ENCODE results near the gene KCNAB2.

Gene KCNAB2

GRCh38 chr1:6083385-6083784 lies 37.7 kb downstream of the KCNAB2 start:
- DNase-seq (ENCODE audit: low spot score), result no peak

- no peak for DNase-seq (ENCODE audit: low spot score)
Observed at GRCh38 chr1:6083801-6084446, 38.2 kb downstream of the KCNAB2 start.

DNA sequence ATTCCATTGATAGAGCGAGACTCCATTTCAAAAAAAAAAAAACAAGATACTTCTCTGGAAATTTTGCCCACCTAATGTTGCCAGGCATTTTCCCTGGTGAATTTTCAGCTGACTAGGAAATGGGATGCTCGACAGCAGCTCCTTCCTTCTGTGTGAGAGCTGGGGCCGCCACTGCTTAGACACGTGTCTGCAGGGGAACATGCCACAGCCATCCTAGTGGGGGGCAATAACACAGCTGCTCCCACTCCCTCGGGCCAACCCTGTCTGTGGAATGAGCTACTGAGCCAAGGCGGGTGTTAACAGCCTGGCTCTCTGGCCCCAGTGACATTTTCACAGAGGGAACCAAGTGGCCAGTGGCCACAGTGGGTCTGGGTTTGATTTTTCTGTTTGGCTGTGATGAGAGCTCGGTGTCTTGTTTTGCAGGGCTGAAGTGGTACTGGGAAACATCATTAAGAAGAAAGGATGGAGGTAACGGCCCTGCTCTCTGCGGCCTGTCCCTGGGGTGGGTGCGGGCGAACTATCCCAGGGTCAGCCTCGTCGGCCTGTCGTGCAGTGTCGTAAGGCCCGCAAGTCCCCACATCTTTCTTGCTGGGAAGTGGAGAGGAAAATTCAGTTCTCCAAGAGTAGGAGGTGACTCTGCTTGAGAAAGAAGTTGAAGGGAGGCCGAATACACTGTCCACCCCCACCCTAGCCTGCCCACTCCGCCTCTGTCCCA lies 39.2 kb downstream of the KCNAB2 start:
- no peak for DNase-seq (ENCODE audit: low spot score)

DNA sequence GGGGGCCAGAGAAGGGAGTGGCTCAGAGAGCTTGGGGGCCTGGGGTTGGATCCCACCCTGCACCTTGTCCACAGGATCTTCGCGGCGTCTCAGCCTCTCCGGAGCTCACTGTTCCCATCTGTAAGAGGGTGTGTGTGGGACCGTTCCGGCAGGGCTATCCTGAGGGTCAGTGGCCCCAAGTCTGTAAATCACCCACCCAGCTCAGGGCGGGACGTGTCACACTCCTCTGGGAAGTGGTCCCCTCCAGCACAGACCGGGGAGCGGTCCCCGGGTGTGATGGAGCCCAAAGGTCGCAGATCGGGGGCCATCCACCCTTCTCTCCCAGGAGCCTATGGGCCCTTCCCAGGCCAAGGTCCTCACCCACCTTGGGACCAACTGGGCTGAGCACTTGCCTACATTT lies 40.0 kb downstream of the KCNAB2 start:
- DNase-seq (ENCODE audit: low spot score), result no peak

DNA sequence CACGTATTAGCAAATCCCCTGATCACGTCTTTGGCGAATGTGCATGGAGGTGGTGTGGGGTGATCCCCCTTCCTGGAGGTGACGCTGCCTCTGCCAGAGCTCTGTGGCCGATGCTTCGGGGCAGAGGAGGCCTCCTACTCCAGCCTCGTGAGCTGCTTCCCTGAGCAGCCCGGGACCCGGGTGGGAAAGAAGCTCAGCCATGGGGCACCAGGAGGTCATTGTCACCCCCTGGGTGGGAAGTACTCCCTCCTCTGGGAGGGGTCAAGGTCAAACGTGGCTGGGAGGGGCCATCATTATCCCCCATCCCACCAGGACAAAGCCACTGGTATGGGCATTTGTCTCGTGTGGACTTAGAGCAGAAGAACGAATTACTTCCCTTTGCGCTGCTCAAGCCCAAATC lies 40.7 kb downstream of the KCNAB2 start:
- DNase-seq (ENCODE audit: low spot score), result no peak

GRCh38 chr1:6086762-6087376 lies 41.2 kb downstream of the KCNAB2 start:
- DNase-seq (ENCODE audit: low spot score), result no peak

- DNase-seq (ENCODE audit: low spot score), result no peak
Observed at GRCh38 chr1:6087377-6087772, 41.7 kb downstream of the KCNAB2 start.

DNA sequence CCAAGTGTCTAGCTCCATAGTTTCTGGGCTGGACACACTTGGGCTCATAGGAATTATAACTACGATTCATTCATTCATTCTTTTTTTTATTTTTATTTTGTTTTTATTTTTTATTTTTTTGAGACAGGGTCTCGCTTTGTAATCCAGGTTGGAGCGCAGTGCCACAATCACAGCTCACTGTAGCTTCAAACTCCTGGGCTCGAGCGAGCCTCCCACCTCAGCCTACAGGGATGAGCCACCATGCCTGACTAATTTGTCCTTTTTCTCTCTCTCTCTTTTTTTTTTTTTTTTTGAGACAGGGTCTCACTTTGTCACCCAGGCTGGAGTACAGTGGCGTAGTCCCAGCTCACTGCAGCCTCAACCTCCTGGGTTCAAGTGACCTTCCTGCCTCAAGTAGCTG lies 42.3 kb downstream of the KCNAB2 start:
- no peak for DNase-seq (ENCODE audit: low spot score)

GRCh38 chr1:6088956-6089355 lies 43.3 kb downstream of the KCNAB2 start:
- no peak for DNase-seq (ENCODE audit: low spot score)

DNA sequence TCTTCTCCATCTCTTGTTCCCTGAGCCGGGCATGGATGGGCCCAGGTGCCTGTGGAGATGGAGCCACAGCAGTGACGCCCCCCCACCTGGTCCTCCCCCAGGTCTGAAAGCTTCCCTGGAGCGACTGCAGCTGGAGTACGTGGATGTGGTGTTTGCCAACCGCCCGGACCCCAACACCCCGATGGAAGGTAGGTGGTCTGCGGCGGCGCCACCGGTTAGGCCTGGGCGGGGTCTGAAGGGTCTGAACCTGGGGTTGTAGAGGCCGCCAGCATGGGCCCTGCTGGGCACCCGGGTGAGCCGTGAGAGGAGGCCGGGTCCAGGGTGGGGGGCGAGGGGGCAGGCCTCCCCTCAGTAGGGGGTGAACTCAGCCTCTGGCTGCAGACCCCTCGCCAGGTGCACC lies 44.6 kb downstream of the KCNAB2 start:
- DNase-seq (ENCODE audit: low spot score), result no peak

DNA sequence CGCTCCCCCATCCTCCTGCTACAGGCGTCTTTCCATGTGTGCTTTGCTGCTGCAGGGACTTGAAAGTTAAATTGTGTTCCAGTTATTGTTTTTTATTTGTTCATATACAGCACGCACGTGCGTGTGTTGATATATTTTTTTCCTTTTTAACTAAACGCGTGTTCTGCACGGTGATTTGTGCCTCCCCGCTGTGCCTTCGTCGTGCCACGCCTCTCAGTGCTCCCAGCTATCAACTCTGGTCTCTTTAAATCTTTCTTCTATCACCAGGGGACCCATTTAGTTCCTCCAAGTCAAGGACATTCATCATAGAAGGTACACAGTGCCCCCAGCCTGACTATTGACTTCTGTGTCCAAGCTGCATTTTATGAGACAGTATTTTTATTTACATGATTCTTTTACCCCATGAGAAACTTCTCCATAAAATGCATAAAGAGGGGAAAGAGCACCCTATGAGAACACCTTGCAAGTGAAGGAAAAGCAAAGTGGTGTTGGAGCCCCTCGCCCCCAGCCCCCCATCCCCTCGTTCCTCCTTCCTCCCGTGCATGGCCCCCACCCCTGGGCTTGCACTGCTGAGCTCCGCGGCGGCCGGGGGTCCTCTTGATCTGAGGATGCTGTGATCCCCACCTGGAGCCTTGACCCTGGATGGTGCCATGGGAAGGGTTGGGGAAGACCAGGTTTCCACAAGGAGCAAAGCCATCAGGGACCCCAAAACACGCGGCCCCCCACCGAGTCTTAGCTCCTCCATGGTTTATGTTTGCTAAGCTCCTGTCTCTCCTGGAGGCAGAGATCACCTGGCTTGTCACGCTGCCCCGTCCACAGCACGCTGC lies 45.5 kb downstream of the KCNAB2 start:
- DNase-seq (ENCODE audit: low spot score), result no peak

DNA sequence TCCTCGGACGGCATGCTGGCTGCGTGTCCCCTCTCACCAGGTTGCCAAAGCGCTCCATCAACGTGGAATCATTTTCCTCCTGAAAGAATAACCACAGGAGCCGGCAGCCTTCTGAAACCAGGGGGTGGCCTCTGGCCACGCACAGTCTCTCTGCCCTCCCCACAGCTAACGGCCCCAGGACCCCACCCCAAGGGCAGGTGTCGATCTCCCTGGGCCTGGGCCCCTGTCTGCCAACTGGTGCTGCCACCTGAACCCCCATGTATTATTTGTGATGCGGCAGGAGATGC lies 46.1 kb downstream of the KCNAB2 start:
- DNase-seq (ENCODE audit: low spot score), result no peak

DNA sequence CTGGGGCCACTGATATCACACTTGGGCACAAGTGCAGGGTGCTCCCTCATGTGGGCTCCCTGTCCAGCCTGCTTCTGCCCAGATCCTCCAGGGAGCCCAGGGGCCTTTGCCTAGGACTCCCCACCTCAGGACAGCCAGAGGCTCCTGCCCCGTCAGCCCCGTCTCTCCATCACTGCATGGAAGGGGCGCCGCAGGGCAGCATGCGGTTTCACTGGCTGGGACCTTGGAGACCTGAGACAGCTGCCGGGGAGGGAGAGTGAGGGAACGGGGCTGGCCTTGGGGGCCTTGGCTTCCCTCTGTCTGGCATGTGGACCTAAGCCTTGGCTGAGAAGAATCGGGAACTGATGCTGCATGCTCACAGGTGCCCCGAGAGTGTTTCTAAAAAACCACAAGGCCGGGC lies 46.5 kb downstream of the KCNAB2 start:
- no peak for DNase-seq (ENCODE audit: low spot score)

- no peak for DNase-seq (ENCODE audit: low spot score)
Observed at GRCh38 chr1:6093071-6093470, 47.4 kb downstream of the KCNAB2 start.

GRCh38 chr1:6093611-6094010 lies 47.9 kb downstream of the KCNAB2 start:
- DNase-seq (ENCODE audit: low spot score), result no peak

DNA sequence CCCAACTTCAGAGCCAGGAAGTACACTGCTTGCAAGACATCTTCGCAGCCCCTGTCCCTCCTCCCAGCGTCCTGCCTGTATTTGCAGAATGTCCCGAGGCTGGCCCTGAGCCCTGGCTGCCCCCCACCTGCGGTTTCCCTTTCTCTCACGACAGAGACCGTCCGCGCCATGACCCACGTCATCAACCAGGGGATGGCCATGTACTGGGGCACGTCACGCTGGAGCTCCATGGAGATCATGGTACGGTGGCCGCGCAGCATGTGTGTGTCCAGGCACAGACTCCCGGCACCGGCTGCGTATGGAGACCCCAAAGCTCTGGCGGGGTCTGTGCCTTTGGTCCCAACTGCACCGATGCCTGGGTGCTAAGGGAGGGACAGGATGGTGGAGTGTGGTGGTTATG lies 48.6 kb downstream of the KCNAB2 start:
- no peak for DNase-seq (ENCODE audit: low spot score)

DNA sequence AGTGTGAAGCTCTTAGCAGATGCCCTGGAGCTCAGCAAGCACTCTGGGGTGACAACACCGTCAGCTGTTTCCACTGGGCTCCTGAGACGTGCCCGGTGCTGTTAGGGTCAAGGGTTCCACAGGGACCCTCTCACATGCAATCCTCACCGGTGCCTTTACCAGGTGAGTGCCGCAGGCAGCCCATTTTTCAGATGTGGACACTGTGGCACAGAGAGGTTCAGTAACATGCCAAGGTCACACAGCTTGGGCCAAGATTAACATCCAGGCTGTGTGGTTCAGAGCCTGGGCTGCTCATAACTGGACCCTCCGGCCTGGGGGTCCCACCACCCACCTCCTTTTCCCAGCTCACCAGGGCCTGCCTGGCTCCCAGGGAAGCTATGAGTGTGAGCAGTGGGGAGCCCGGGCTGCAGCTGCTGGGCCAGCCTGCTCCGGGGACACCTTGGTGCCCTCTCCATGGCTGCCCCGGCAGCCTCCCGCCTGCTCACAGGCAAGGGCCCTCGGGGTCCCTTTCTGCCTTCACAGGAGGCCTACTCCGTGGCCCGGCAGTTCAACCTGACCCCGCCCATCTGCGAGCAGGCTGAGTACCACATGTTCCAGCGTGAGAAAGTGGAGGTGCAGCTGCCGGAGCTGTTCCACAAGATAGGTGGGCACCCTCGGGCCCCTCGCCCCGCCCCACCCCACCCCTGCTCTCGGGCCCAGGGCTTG lies 49.3 kb downstream of the KCNAB2 start:
- no peak for DNase-seq (ENCODE audit: low spot score)

- no peak for DNase-seq (ENCODE audit: low spot score)
Observed at GRCh38 chr1:6095511-6096242, 50.0 kb downstream of the KCNAB2 start.

GRCh38 chr1:6096243-6097116 lies 50.8 kb downstream of the KCNAB2 start:
- DNase-seq (ENCODE audit: low spot score), result no peak

DNA sequence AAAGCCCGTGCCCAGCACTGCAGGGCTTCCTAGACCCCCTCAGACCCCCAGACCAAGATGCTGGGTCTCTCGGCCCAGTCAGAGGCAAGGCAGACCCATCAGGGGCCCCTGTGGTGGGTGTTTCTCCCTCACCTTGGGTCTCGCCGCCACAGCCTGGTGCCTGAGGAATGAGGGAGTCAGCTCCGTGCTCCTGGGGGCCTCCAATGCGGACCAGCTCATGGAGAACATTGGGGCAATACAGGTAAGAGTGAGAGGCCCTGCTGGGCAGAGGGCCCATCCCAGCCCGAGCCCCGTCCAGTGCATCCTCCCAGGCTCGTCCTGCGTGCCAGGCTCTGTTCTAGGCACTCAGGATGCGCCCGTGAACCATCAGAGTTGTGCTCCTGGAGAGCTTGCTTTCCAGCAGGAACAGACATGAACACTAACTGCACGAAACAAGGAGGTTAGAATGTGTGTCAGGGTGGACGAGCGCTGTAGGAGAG lies 51.5 kb downstream of the KCNAB2 start:
- no peak for DNase-seq (ENCODE audit: low spot score)
